Endothelial cell of umbilical vein (primary cell): ENCODE measurements around the gene CNTN5. TPM values are rescaled to one million over a fixed set of nuclear protein-coding genes. Genes with fewer than 3 reads are reported as not detected.

ENCODE experiments used
- BruUV-seq: library from RNA; stranded (reverse); fragments of 400-500 nt; replicated peaks from 2 replicates; lab custom pipeline; 2021; lab: Mats Ljungman, UMichigan
- CTCF ChIA-PET: fragments of 300-600, 350-600 bp; sonication (Branson Sonifier 250); formaldehyde crosslinking; loops from one replicate; lab custom pipeline; 2021; ENCODE audit warnings: antibody characterized with exemption, inconsistent platforms; lab: Charles Lee
- POLR2A ChIA-PET: fragments of 300-600, 350-600 bp; sonication (Branson Sonifier 250); formaldehyde crosslinking; loops from one replicate; lab custom pipeline; 2021; ENCODE audit warnings: antibody characterized with exemption, inconsistent platforms; lab: Charles Lee
- DNase-seq: peaks from one replicate; pipeline ENCODE4 v3.0.0-alpha.2; 2011; ENCODE audit warnings: low read depth, low spot score
- FAIRE-seq: peaks from 2 replicates; lab custom pipeline; 2011; peaks lifted over from hg19 to GRCh38; lab: Jason Lieb, UNC
- H2AFZ ChIP-seq: 2 replicates; pipeline ENCODE4 v1.6.0; 2012; ENCODE audit warnings: low read depth, low read length, control low read depth, inconsistent platforms
- H3K27ac ChIP-seq: 2 replicates; pipeline ENCODE4 v1.5.1; 2011; ENCODE audit warnings: low read depth, mild to moderate bottlenecking, control low read depth, low read length, moderate library complexity; ENCODE audit not compliant: insufficient read depth
- H3K27me3 ChIP-seq, 2 experiments: 2 replicates each; pipeline versions ENCODE4 v1.6.0 to v1.6.1; 2011; ENCODE audit warnings: low read length in 2 of 2, mixed read lengths in 1 of 2; ENCODE audit not compliant: control insufficient read depth in 2 of 2, insufficient read depth in 2 of 2
- H3K36me3 ChIP-seq, 2 experiments: 2 replicates in 1 of 2; 3 replicates in 1 of 2; pipeline ENCODE4 v1.5.1; 2011; ENCODE audit warnings: low read length in 2 of 2, mild to moderate bottlenecking in 1 of 2, moderate library complexity in 1 of 2; ENCODE audit not compliant: control insufficient read depth in 2 of 2, insufficient read depth in 2 of 2; ENCODE audit errors: extremely low read depth in 1 of 2
- H3K4me1 ChIP-seq: 3 replicates; pipeline ENCODE4 v1.5.1; 2011; ENCODE audit warnings: mild to moderate bottlenecking, low read length; ENCODE audit not compliant: control insufficient read depth, insufficient read depth; ENCODE audit errors: extremely low read depth
- H3K4me2 ChIP-seq: 2 replicates; pipeline ENCODE4 v1.6.1; 2011; ENCODE audit warnings: low read length, control low read depth, mixed read lengths; ENCODE audit not compliant: insufficient read depth
- H3K4me3 ChIP-seq, 3 experiments: fragments of 200-600 bp in 1 of 3; sonication (generic), shearing (Covaris generic) in 1 of 3; replicated peaks in 1 of 3; 2 replicates each; pipeline ENCODE4 v1.5.1; 2011 to 2016; ENCODE audit warnings: control low read depth in 3 of 3, low read length in 3 of 3, mild to moderate bottlenecking in 2 of 3, inconsistent platforms in 1 of 3, low read depth in 1 of 3, moderate library complexity in 1 of 3; ENCODE audit not compliant: insufficient read depth in 1 of 3
- H3K79me2 ChIP-seq: 2 replicates; pipeline ENCODE4 v1.6.0; 2012; ENCODE audit warnings: low read length, inconsistent platforms; ENCODE audit not compliant: control insufficient read depth, insufficient read depth
- H3K9ac ChIP-seq: replicated peaks from 2 replicates; pipeline ENCODE3; 2011; ENCODE audit warnings: low read length, control low read depth; ENCODE audit not compliant: insufficient read depth; ENCODE audit errors: extremely low read depth
- H3K9me1 ChIP-seq: replicated peaks from 3 replicates; pipeline ENCODE4 v1.6.0; 2011; ENCODE audit warnings: mild to moderate bottlenecking, low read length; ENCODE audit not compliant: control insufficient read depth, insufficient read depth; ENCODE audit errors: extremely low read depth
- H3K9me3 ChIP-seq: replicated peaks from 2 replicates; pipeline ENCODE4 v1.5.1; 2012; ENCODE audit warnings: low read length, inconsistent platforms; ENCODE audit not compliant: control insufficient read depth, insufficient read depth
- H4K20me1 ChIP-seq: replicated peaks from 2 replicates; pipeline ENCODE3; 2011; ENCODE audit warnings: mild to moderate bottlenecking, low read length; ENCODE audit not compliant: control insufficient read depth, insufficient read depth; ENCODE audit errors: extremely low read depth
- CTCF ChIP-seq, 2 donors: IDR thresholded peaks; 1 replicate in 1 of 2; 2 replicates in 1 of 2; pipeline ENCODE4 v1.5.1; 2011; ENCODE audit warnings: low read length in 2 of 2, mild to moderate bottlenecking in 2 of 2, moderate library complexity in 2 of 2, control low read depth in 1 of 2, inconsistent platforms in 1 of 2, low read depth in 1 of 2; ENCODE audit not compliant: insufficient read depth in 1 of 2; ENCODE audit errors: extremely low read depth in 1 of 2
- EZH2 ChIP-seq: IDR thresholded peaks from 2 replicates; pipeline ENCODE4 v1.6.1; 2012; ENCODE audit warnings: borderline replicate concordance, low read depth, mild to moderate bottlenecking, moderate library complexity, low read length, inconsistent platforms; ENCODE audit not compliant: severe bottlenecking
- FOS ChIP-seq: IDR thresholded peaks from 2 replicates; pipeline ENCODE4 v1.6.1; 2011; ENCODE audit warnings: mild to moderate bottlenecking, low read length, moderate library complexity, borderline replicate concordance; ENCODE audit not compliant: insufficient read depth
- GATA2 ChIP-seq: IDR thresholded peaks from 2 replicates; pipeline ENCODE4 v1.7.0; 2011; ENCODE audit warnings: low read depth, mild to moderate bottlenecking, moderate library complexity, mixed read lengths, low read length; ENCODE audit not compliant: insufficient read length, insufficient read depth
- JUN ChIP-seq: IDR thresholded peaks from 2 replicates; pipeline ENCODE4 v1.6.1; 2011; ENCODE audit warnings: borderline replicate concordance, low read depth; ENCODE audit not compliant: insufficient read length, insufficient read depth
- MAX ChIP-seq: IDR thresholded peaks from 2 replicates; pipeline ENCODE4 v1.6.1; 2011; ENCODE audit not compliant: insufficient read depth, insufficient read length
- MYC ChIP-seq: IDR thresholded peaks from one replicate; pipeline ENCODE4 v1.6.1; 2011; ENCODE audit warnings: mild to moderate bottlenecking, low read depth, low read length
- POLR2A ChIP-seq: IDR thresholded peaks from 2 replicates; pipeline ENCODE4 v1.6.1; 2012; ENCODE audit warnings: low read depth, mild to moderate bottlenecking, control low read depth, low read length
- POLR2AphosphoS5 ChIP-seq: IDR thresholded peaks from 2 replicates; pipeline ENCODE4 v1.6.1; 2012; ENCODE audit warnings: low read depth, mild to moderate bottlenecking, control low read depth, low read length, moderate library complexity; ENCODE audit not compliant: insufficient read depth
- dilution Hi-C: fragments of 300-500 bp; cut with MboI; formaldehyde crosslinking; loops from one replicate; pipeline ENCODE4 v1.15.0; 2019; ENCODE audit warnings: low sequenced_read_pairs; ENCODE audit not compliant: extremely low pct_ligation_motif_present
- intact Hi-C: fragments of 100-400 bp; cut with micrococcal nuclease; formaldehyde crosslinking; loops from one replicate; pipeline ENCODE4 v1.10.0; 2022
- polyA plus RNA-seq, 4 experiments: library from polyadenylated mRNA; depleted of rRNA in 3 of 4; stranded (reverse) in 3 of 4; unstranded in 1 of 4; fragments of >200 nt; gene quantifications; 2 replicates each; pipeline versions ENCODE4 v1.2.1 to v1.2.3, GENCODE V29; 2011 to 2012; ENCODE audit warnings: missing spikeins in 1 of 4
- total RNA-seq: library from RNA; stranded (reverse); gene quantifications from 2 replicates; pipeline ENCODE4 v1.2.3, GENCODE V29; 2021

Gene CNTN5
- total and polyA plus RNA-seq, 2 donors (not counting 3 experiments of a cell fraction or from before 2014, with no cell fraction given): not detected

DNA sequence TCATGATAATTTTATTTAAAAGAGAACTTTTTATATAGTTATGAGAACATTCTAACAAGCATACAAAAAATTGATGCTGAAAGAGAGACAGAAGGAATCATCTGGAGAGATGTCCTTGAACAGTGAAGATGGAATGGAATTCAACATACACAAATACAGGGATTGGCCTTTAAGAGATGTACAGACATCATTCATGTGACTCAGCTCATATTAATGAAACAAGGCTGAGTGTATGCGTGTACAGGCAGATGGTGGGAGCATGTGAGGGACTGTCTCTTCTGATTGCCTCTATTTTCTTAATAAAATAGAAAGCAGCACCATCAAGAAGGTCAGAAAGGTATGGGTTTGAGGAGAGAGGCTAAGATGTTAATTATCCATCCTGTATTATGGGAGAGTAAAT, 793.3 kb downstream of the CNTN5 start:
- dilution Hi-C loops (no loop called here), intact Hi-C loops (no loop called here)
- Histone ChIP-seq H2AFZ (no peak overlapping the region), H3K4me1 (no peaks in the 10 kb centered on the region), H3K36me3 (no peaks in the 10 kb centered on the region), H3K4me3 (no peak overlapping the region), H3K79me2 (no peaks in the 10 kb centered on the region), H3K4me2 (no peak overlapping the region), H3K9me3 (peaks cover 2% of the 10 kb centered on the region), H3K27me3 (no peaks in the 10 kb centered on the region), H3K9ac (no peak overlapping the region), H4K20me1 (no peaks in the 10 kb centered on the region), H3K27ac (no peak overlapping the region), H3K9me1 (no peaks in the 10 kb centered on the region)
- FAIRE-seq (no peak), DNase-seq (no peak)
- POLR2A ChIA-PET: no interaction called here
- CTCF ChIA-PET: no interaction called here
- TF ChIP-seq GATA2: no peak
- no peak for TF ChIP-seq JUN
- no peak for TF ChIP-seq MYC
- TF ChIP-seq EZH2: no peak
- TF ChIP-seq FOS: no peak
- no peak for TF ChIP-seq POLR2A
- TF ChIP-seq CTCF (IDR thresholded peaks at IDR 0.05; ENCODE audit: extremely low read depth in 1 of 2, insufficient read depth in 1 of 2, low read depth in 1 of 2, low read length in 2 of 2): no peak
- TF ChIP-seq POLR2AphosphoS5: no peak
- TF ChIP-seq MAX: no peak
- BruUV-seq: no TSS peak
